Stimulated activated naive CD8-positive, alpha-beta T cell treated with anti-CD3 and anti-CD28 coated beads, Interleukin-15, Interleukin-2, amounts not matched to agents 100 ng/mL and 50 ng/mL, for 24 hours (primary cell): Measurements from ENCODE around the gene ATP2B2.

Source experiments
- H3K27ac Mint-ChIP-seq: one replicate; pipeline ENCODE4 v1.8.0; 2021; ENCODE audit warnings: mild to moderate bottlenecking, mixed read lengths
- H3K27me3 Mint-ChIP-seq: one replicate; pipeline ENCODE4 v1.8.0; 2021; ENCODE audit warnings: mixed read lengths
- H3K36me3 Mint-ChIP-seq: one replicate; pipeline ENCODE4 v1.8.0; 2021; ENCODE audit warnings: low read depth, mixed read lengths
- H3K4me1 Mint-ChIP-seq: one replicate; pipeline ENCODE4 v1.8.0; 2021; ENCODE audit warnings: low read depth, mixed read lengths
- H3K4me3 Mint-ChIP-seq: one replicate; pipeline ENCODE4 v1.8.0; 2021; ENCODE audit warnings: mild to moderate bottlenecking, mixed read lengths
- H3K9me3 Mint-ChIP-seq: one replicate; pipeline ENCODE4 v1.8.0; 2021; ENCODE audit warnings: mixed read lengths

ATP2B2 gene

GRCh38 chr3:10510086-10510742 is 4.8 kb upstream of the ATP2B2 start:
- Mint-ChIP-seq H3K27ac (no peak overlapping the region), H3K27me3 (peaks cover 4% of the 10 kb centered on the region), H3K9me3 (no peaks in the 10 kb centered on the region), H3K4me1 (no peaks in the 10 kb centered on the region), H3K36me3 (no peaks in the 10 kb centered on the region), H3K4me3 (no peak overlapping the region)

GRCh38 chr3:10509325-10509724 is 3.9 kb upstream of the ATP2B2 start:
- no peak overlapping the region for H3K27ac Mint-ChIP-seq
- H3K4me1 Mint-ChIP-seq, result no peaks in the 10 kb centered on the region

GRCh38 chr3:10508619-10509260 is 3.4 kb upstream of the ATP2B2 start:
- Mint-ChIP-seq H3K4me3 (no peak overlapping the region), H3K36me3 (no peaks in the 10 kb centered on the region), H3K27me3 (peaks cover 13% of the 10 kb centered on the region)

More at GRCh38 chr3:10509325-10509724, 3.9 kb upstream of the ATP2B2 start:
- Mint-ChIP-seq H3K9me3 (no peaks in the 10 kb centered on the region), H3K36me3 (no peaks in the 10 kb centered on the region), H3K4me3 (no peak overlapping the region), H3K27me3 (peaks cover 9% of the 10 kb centered on the region)

GRCh38 chr3:10508235-10508618 is 2.8 kb upstream of the ATP2B2 start:
- peaks cover 14% of the 10 kb centered on the region for H3K27me3 Mint-ChIP-seq
- no peaks in the 10 kb centered on the region for H3K4me1 Mint-ChIP-seq

More at GRCh38 chr3:10508619-10509260, 3.4 kb upstream of the ATP2B2 start:
- no peaks in the 10 kb centered on the region for H3K9me3 Mint-ChIP-seq
- no peak overlapping the region for H3K27ac Mint-ChIP-seq
- H3K4me1 Mint-ChIP-seq, result no peaks in the 10 kb centered on the region

GRCh38 chr3:10507331-10507730 is 1.9 kb upstream of the ATP2B2 start:
- H3K27ac Mint-ChIP-seq, result no peak overlapping the region
- H3K9me3 Mint-ChIP-seq, result no peaks in the 10 kb centered on the region
- H3K27me3 Mint-ChIP-seq, result peaks cover 14% of the 10 kb centered on the region
- no peak overlapping the region for H3K4me3 Mint-ChIP-seq
- no peaks in the 10 kb centered on the region for H3K4me1 Mint-ChIP-seq
- H3K36me3 Mint-ChIP-seq, result no peaks in the 10 kb centered on the region

More at GRCh38 chr3:10508235-10508618, 2.8 kb upstream of the ATP2B2 start:
- no peaks in the 10 kb centered on the region for H3K36me3 Mint-ChIP-seq
- no peak overlapping the region for H3K27ac Mint-ChIP-seq
- H3K9me3 Mint-ChIP-seq, result no peaks in the 10 kb centered on the region
- H3K4me3 Mint-ChIP-seq, result no peak overlapping the region

- Mint-ChIP-seq H3K27ac (no peak overlapping the region), H3K27me3 (peaks cover 12% of the 10 kb centered on the region)
Observed at GRCh38 chr3:10506696-10507095, 1.3 kb upstream of the ATP2B2 start.

GRCh38 chr3:10505791-10506585 is 602 bp upstream of the ATP2B2 start:
- Mint-ChIP-seq H3K4me3 (no peak overlapping the region), H3K36me3 (no peaks in the 10 kb centered on the region)

More at GRCh38 chr3:10506696-10507095, 1.3 kb upstream of the ATP2B2 start:
- Mint-ChIP-seq H3K4me3 (no peak overlapping the region), H3K36me3 (no peaks in the 10 kb centered on the region), H3K9me3 (no peaks in the 10 kb centered on the region), H3K4me1 (no peaks in the 10 kb centered on the region)

GRCh38 chr3:10504171-10505049 is 976 bp downstream of the ATP2B2 start:
- Mint-ChIP-seq H3K4me1 (no peaks in the 10 kb centered on the region), H3K27ac (no peak overlapping the region), H3K9me3 (no peaks in the 10 kb centered on the region), H3K27me3 (peaks cover 10% of the 10 kb centered on the region), H3K36me3 (no peaks in the 10 kb centered on the region), H3K4me3 (no peak overlapping the region)

More at GRCh38 chr3:10505791-10506585, 602 bp upstream of the ATP2B2 start:
- no peaks in the 10 kb centered on the region for H3K9me3 Mint-ChIP-seq
- H3K27ac Mint-ChIP-seq, result no peak overlapping the region
- H3K4me1 Mint-ChIP-seq, result no peaks in the 10 kb centered on the region
- peaks cover 10% of the 10 kb centered on the region for H3K27me3 Mint-ChIP-seq

- no peak overlapping the region for H3K4me3 Mint-ChIP-seq
Observed at GRCh38 chr3:10503217-10503796, 2.1 kb downstream of the ATP2B2 start.

GRCh38 chr3:10502185-10502880 is 3.1 kb downstream of the ATP2B2 start:
- Mint-ChIP-seq H3K4me3 (no peak overlapping the region), H3K27me3 (peaks cover 14% of the 10 kb centered on the region), H3K27ac (no peak overlapping the region), H3K9me3 (no peaks in the 10 kb centered on the region), H3K36me3 (no peaks in the 10 kb centered on the region), H3K4me1 (no peaks in the 10 kb centered on the region)

More at GRCh38 chr3:10503217-10503796, 2.1 kb downstream of the ATP2B2 start:
- Mint-ChIP-seq H3K9me3 (no peaks in the 10 kb centered on the region), H3K27me3 (peaks cover 14% of the 10 kb centered on the region), H3K4me1 (no peaks in the 10 kb centered on the region), H3K36me3 (no peaks in the 10 kb centered on the region), H3K27ac (no peak overlapping the region)

GRCh38 chr3:10501664-10502052 is 3.7 kb downstream of the ATP2B2 start:
- H3K4me1 Mint-ChIP-seq, result no peaks in the 10 kb centered on the region

GRCh38 chr3:10500717-10501663 is 4.4 kb downstream of the ATP2B2 start:
- Mint-ChIP-seq H3K4me3 (no peak overlapping the region), H3K4me1 (no peaks in the 10 kb centered on the region), H3K27me3 (peaks cover 14% of the 10 kb centered on the region), H3K27ac (no peak overlapping the region), H3K9me3 (no peaks in the 10 kb centered on the region), H3K36me3 (no peaks in the 10 kb centered on the region)

More at GRCh38 chr3:10501664-10502052, 3.7 kb downstream of the ATP2B2 start:
- Mint-ChIP-seq H3K36me3 (no peaks in the 10 kb centered on the region), H3K27me3 (peaks cover 14% of the 10 kb centered on the region), H3K4me3 (no peak overlapping the region), H3K9me3 (no peaks in the 10 kb centered on the region), H3K27ac (no peak overlapping the region)

- Mint-ChIP-seq H3K4me1 (no peaks in the 10 kb centered on the region), H3K27me3 (peaks cover 4% of the 10 kb centered on the region), H3K36me3 (no peaks in the 10 kb centered on the region), H3K27ac (no peak overlapping the region), H3K9me3 (no peaks in the 10 kb centered on the region), H3K4me3 (no peak overlapping the region)
Observed at GRCh38 chr3:10498271-10498670, 7.1 kb downstream of the ATP2B2 start.
